ENCODE results near the gene HYAL3.

Gene HYAL3

DNA sequence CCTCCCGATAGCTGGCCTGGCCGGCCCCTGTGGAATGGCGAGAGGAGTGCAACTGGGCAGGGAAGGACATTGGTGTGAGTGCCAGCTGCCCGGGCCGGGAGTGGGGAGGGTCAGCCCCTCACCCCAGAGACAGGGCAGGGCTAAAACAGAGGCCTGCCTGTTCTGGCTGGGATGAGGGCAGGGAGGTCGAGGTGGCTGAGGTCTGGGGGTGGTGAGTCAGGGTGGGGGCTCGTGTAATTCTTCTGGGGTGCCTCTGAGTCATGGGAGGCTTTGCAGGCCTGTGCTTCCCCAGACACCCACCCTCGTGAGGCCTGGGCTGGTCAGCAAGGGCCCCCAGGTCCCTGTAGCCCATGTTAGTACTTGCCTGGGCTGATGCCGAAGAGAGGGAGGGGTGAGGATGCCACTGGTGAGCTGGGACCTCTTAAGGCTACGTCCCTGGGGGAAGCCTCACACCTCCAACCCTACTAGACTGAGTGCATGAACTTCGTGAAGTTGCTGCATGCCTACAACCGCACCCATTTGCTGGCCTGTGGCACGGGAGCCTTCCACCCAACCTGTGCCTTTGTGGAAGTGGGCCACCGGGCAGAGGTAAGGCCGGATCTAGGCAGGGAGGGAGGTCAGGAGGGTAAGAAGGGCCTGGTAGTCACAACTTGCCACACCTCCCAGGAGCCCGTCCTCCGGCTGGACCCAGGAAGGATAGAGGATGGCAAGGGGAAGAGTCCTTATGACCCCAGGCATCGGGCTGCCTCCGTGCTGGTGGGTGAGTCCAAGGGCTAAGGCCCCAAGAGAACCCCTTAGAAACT lies 28.6 kb downstream of the HYAL3 start:
- TF ChIP-seq CTCF (IDR thresholded peaks at IDR 0.05; ENCODE audit: extremely low read depth, insufficient read depth, missing control alignments), result no peak
- no peak for DNase-seq (ENCODE audit: low spot score)
- in situ Hi-C loops (cut with MboI; ENCODE audit: low pct_unique_long_range_greater_than_20kb, low sequenced_read_pairs, unreplicated experiment), result loop anchor here (10.0 kb wide), 1 partner anchor 46 kb away; no protein-coding TSS in a partner anchor

DNA sequence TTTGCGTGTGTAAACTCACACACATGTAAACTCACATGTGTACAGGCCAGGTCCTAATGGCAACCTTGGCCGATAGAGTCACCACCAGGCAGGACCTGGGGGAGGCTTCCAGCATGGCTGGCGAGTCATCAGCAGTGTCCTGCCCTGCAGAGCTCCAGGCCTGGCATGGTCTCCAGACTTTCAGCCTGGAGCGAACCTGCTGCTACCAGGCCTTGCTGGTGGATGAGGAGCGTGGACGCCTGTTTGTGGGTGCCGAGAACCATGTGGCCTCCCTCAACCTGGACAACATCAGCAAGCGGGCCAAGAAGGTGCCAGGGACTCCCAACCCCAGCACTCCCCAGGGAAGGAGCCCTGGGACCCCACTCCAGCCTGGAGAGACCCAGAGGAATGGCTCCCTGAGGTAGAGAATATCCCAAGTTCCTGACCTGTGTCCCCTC lies 29.2 kb downstream of the HYAL3 start:
- no peak for TF ChIP-seq CTCF (IDR thresholded peaks at IDR 0.05; ENCODE audit: extremely low read depth, insufficient read depth, missing control alignments)
- in situ Hi-C loops (cut with MboI; ENCODE audit: low pct_unique_long_range_greater_than_20kb, low sequenced_read_pairs, unreplicated experiment), result loop anchor here (10.0 kb wide), 1 partner anchor 45 kb away; no protein-coding TSS in a partner anchor
- DNase-seq (ENCODE audit: low spot score), result no peak

- in situ Hi-C loops (cut with MboI; ENCODE audit: low pct_unique_long_range_greater_than_20kb, low sequenced_read_pairs, unreplicated experiment), result no loop called here
- TF ChIP-seq CTCF (IDR thresholded peaks at IDR 0.05; ENCODE audit: extremely low read depth, insufficient read depth, missing control alignments), result no peak
- no peak for DNase-seq (ENCODE audit: low spot score)
Measured at GRCh38 chr3:50269460-50269859, 29.7 kb downstream of the HYAL3 start.

DNA sequence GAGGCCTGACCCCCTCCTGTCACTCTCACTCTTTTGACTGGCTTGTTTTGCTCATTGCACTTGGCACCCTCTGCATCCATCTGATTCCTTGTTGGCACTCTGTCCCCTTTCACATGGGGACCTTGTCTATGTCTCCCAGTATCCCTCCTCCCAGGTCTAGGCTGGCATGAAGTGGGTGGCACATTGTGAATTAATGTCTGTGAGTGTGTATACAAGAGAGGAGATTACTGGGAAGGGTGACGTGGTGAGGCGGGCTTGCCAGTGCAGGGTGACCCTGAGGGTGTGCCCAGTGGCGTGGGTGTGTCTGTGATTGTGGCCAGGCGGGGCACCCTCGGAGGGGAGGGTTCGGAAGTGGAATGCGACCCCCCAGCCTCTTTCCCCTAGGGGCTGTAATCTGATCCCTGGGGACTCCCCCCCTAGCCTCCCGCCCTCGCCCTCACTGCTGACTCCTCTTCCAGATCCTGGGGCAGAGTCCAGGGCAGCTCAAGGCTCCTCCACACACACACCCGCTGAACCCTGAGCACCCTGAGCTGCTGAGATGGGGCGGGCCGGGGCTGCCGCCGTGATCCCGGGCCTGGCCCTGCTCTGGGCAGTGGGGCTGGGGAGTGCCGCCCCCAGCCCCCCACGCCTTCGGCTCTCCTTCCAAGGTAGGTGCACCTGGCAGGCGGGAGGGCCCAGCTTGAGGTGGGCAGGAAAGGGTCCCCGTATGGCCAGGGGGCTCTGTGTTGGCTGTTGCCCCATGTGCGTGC lies 30.3 kb downstream of the HYAL3 start, which contains the start of gene SEMA3B:
Gene SEMA3B, plus strand, starts transcription at position 445 of the 749 bp plus-strand sequence. Its CDS starts 94 bp downstream, at position 539.
- in situ Hi-C loops (cut with MboI; ENCODE audit: low pct_unique_long_range_greater_than_20kb, low sequenced_read_pairs, unreplicated experiment), result no loop called here
- no peak for TF ChIP-seq CTCF (IDR thresholded peaks at IDR 0.05; ENCODE audit: extremely low read depth, insufficient read depth, missing control alignments)
- DNase-seq (ENCODE audit: low spot score), result no peak

DNA sequence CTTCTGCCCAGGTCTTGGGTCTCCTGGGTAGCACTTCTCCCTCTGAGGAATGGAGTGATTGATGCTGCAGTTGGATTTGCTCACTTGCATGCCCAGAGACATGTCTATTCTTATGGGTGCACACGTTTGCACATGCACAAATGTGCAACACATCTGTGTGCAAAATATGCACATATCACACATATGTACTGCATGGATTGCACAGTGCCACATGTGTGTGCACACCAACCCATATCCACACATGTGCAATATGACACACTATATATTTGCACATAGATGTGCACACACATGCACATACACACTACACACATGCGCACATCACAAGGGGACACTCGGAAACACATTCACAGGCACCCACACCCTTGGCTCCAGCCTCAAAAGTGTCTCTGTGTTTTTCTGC lies 30.9 kb downstream of the HYAL3 start:
- no peak for TF ChIP-seq CTCF (IDR thresholded peaks at IDR 0.05; ENCODE audit: extremely low read depth, insufficient read depth, missing control alignments)
- peak; percentile 32 for DNase-seq (ENCODE audit: low spot score)
- in situ Hi-C loops (cut with MboI; ENCODE audit: low pct_unique_long_range_greater_than_20kb, low sequenced_read_pairs, unreplicated experiment), result no loop called here

DNA sequence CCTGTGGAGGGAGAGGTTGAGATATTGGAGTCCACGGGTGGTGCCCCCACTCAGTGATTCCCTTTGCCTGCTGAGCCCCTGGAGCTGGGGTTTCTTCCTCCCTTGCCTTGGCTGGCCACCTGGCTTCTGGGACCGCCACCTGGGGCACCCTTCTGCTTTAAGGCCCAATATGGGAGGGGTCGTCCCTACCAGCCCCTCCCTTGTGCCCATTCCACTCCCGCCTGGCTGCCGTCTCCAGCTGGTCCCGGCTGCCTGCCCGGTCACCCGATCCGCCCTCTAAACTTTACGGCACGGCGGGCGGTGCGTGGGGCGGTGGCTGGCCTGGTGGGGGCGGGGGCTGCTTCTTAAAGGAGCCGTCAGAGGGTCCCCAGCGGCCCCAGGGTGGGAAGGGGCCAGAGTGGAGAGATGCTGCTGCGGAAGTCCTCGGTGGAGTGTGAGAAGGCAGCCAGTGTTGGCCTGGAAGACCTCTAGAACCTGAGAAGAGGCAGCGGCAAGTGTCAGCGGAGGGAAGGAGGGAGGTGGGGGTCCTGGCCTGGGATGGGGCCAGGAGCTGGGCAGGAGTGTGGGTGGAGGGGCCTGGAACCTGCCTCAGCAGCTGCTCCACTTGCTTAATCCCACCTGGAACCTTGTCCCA lies 31.8 kb downstream of the HYAL3 start:
- in situ Hi-C loops (cut with MboI; ENCODE audit: low pct_unique_long_range_greater_than_20kb, low sequenced_read_pairs, unreplicated experiment), result no loop called here
- TF ChIP-seq CTCF (IDR thresholded peaks at IDR 0.05; ENCODE audit: extremely low read depth, insufficient read depth, missing control alignments), result no peak
- DNase-seq (ENCODE audit: low spot score), result no peak

Measured in GM13977 (cell line).